ENCODE results near the gene MNT. TPM values are rescaled to one million over a fixed set of nuclear protein-coding genes. Genes with fewer than 3 reads are reported as not detected.

Gene MNT
- total RNA-seq, 1 experiment from 2014 or later = 38.9 TPM

DNA sequence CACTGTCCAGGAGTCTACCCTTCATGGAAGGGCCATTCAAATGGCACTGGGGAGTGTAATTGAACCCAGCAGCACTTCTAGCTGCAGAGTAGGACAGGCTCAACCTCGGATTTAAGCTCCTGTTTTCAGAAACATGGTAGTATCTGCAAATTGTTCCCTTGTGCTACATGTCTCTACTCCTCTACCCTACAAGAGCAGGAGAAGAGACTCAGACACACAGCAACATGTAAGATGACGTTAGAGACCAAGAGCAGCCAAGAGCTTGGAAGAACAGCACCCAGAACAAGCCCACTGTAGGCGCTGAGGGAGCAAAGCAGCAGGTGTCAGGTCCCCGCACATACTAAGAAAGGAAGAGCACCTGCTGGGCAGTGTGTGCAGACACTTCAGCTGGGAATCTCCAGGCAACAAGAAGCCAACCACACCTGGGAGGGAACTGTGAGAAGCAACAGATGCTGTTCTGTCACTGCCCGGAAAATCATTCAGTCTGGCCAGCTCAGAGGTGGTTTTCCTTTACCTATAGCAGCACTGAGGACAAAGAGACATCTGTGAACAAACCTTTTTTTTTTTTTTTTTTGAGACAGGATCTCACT lies 35.6 kb upstream of the MNT start:
- Mint-ChIP-seq H3K4me3 (no peak overlapping the region; a peak in 1 of 5 replicates), H3K27ac (peak overlapping the region in 1 of 3 experiments; percentile 69; a peak in 5 of 7 replicates), H3K9me3 (no peaks in the 10 kb centered on the region; a peak in 1 of 5 replicates), H3K27me3 (ENCODE audit: low read depth) (no peaks in the 10 kb centered on the region), H3K4me1 (peaks cover 35 to 37% of the 10 kb centered on the region in 2 experiments), H3K36me3 (ENCODE audit: insufficient read depth in 1 of 3, low read depth in 3 of 3) (peaks cover 33 to 57% (median 57%) of the 10 kb centered on the region in 3 experiments)
- no peak overlapping the region for H2AFZ ChIP-seq (ENCODE audit: low read length)
- H3K4me2 ChIP-seq (ENCODE audit: insufficient read depth, insufficient read length, low read length) = no peak overlapping the region
- no peaks in the 10 kb centered on the region for H4K20me1 ChIP-seq (ENCODE audit: control insufficient read depth, insufficient read depth, insufficient read length)
- no peak overlapping the region for H2BK20ac ChIP-seq (ENCODE audit: low read depth, low read length, poor library complexity, severe bottlenecking)
- H2AK5ac ChIP-seq (ENCODE audit: insufficient read length, low read length) = no peak overlapping the region
- H3K56ac ChIP-seq (ENCODE audit: insufficient read length, low read depth, low read length) = no peak overlapping the region
- H3T11ph ChIP-seq (ENCODE audit: low read length) = no peak overlapping the region
- H3K23ac ChIP-seq (ENCODE audit: insufficient read length, low read depth, low read length) = no peak overlapping the region
- H2BK120ac ChIP-seq (ENCODE audit: low read depth, low read length, poor library complexity, severe bottlenecking) = no peak overlapping the region
- no peak overlapping the region for H3K27ac ChIP-seq (ENCODE audit: insufficient read length, low read depth, low read length)
- no peak overlapping the region for H4K91ac ChIP-seq (ENCODE audit: insufficient read length, low read depth, low read length)
- no peak overlapping the region for H3K9ac ChIP-seq (ENCODE audit: extremely low read depth, insufficient read length, low read length)
- TF ChIP-seq, protein P1, sequence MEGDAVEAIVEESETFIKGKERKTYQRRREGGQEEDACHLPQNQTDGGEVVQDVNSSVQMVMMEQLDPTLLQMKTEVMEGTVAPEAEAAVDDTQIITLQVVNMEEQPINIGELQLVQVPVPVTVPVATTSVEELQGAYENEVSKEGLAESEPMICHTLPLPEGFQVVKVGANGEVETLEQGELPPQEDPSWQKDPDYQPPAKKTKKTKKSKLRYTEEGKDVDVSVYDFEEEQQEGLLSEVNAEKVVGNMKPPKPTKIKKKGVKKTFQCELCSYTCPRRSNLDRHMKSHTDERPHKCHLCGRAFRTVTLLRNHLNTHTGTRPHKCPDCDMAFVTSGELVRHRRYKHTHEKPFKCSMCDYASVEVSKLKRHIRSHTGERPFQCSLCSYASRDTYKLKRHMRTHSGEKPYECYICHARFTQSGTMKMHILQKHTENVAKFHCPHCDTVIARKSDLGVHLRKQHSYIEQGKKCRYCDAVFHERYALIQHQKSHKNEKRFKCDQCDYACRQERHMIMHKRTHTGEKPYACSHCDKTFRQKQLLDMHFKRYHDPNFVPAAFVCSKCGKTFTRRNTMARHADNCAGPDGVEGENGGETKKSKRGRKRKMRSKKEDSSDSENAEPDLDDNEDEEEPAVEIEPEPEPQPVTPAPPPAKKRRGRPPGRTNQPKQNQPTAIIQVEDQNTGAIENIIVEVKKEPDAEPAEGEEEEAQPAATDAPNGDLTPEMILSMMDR (conservative IDR thresholded peaks at IDR 0.05) = no peak
- no peak overlapping the region for H3K4ac ChIP-seq (ENCODE audit: low read depth, low read length)
- no peaks in the 10 kb centered on the region for H3K9me3 ChIP-seq (ENCODE audit: control insufficient read depth, low read depth, low read length)
- H2BK5ac ChIP-seq (ENCODE audit: insufficient read length, low read length) = no peak overlapping the region
- H4K8ac ChIP-seq (replicated peaks; ENCODE audit: insufficient read length, low read depth, low read length) = no peak overlapping the region
- WGBS (ENCODE audit: extremely low coverage, insufficient read length, low lambda C conversion rate) = no CpG with 5 or more reads among the region's 5 CpGs
- no peaks in the 10 kb centered on the region for H3K27me3 ChIP-seq (ENCODE audit: insufficient read depth, low read length)
- no peak overlapping the region for H4K5ac ChIP-seq (ENCODE audit: insufficient read length, low read depth, low read length)
- no peak overlapping the region for H2BK12ac ChIP-seq (ENCODE audit: insufficient read length, low read depth, low read length)
- H3K4me1 ChIP-seq (ENCODE audit: insufficient read depth, low read length) = no peaks in the 10 kb centered on the region; the same call in 1 of the 2 replicates
- DNase-seq = no peak
- no peak overlapping the region for H3K18ac ChIP-seq (ENCODE audit: insufficient read length, low read depth, low read length)
- no peak overlapping the region for H2BK15ac ChIP-seq (ENCODE audit: low read depth, low read length)
- no peaks in the 10 kb centered on the region for H3K79me2 ChIP-seq (ENCODE audit: insufficient read depth, low read length)
- peaks cover 3% of the 10 kb centered on the region for H3K23me2 ChIP-seq (ENCODE audit: insufficient read length, low read depth, low read length, poor library complexity, severe bottlenecking)
- H3K14ac ChIP-seq (ENCODE audit: insufficient read depth, low read length) = no peak overlapping the region
- no peaks in the 10 kb centered on the region for H3K79me1 ChIP-seq (ENCODE audit: insufficient read depth, low read depth, low read length, poor library complexity, severe bottlenecking)

Measured in H9 (cell line).